Osteoblast (primary cell): ENCODE data around the gene C17orf75. TPM values are rescaled to one million over a fixed set of nuclear protein-coding genes. Genes with fewer than 3 reads are reported as not detected.

Source experiments
- DNase-seq: peaks from one replicate; pipeline ENCODE4 v3.0.0; 2011; ENCODE audit warnings: low spot score, mixed read lengths; ENCODE audit not compliant: insufficient read length; ENCODE audit errors: missing footprints
- H2AFZ ChIP-seq: 2 replicates; pipeline ENCODE4 v1.6.0; 2011; ENCODE audit warnings: mild to moderate bottlenecking, low read length
- H3K27ac ChIP-seq: 2 replicates; pipeline ENCODE4 v1.5.1; 2011; ENCODE audit warnings: mild to moderate bottlenecking, low read depth, low read length, moderate library complexity
- H3K27me3 ChIP-seq: 2 replicates; pipeline ENCODE4 v1.6.0; 2012; ENCODE audit warnings: mild to moderate bottlenecking, control low read depth, inconsistent platforms, low read length, moderate library complexity; ENCODE audit not compliant: insufficient read depth
- H3K36me3 ChIP-seq: 2 replicates; pipeline ENCODE4 v1.5.1; 2011; ENCODE audit warnings: mild to moderate bottlenecking, low read length, control low read depth, moderate library complexity; ENCODE audit not compliant: insufficient read depth
- H3K4me1 ChIP-seq: 2 replicates; pipeline ENCODE4 v1.5.1; 2011; ENCODE audit warnings: mild to moderate bottlenecking, low read length, control low read depth, moderate library complexity; ENCODE audit not compliant: insufficient read depth
- H3K4me2 ChIP-seq: 2 replicates; pipeline ENCODE4 v1.6.0; 2011; ENCODE audit warnings: mild to moderate bottlenecking, low read length; ENCODE audit not compliant: insufficient read depth
- H3K4me3 ChIP-seq: fragments of 200-600 bp; sonication (generic); 3 replicates; pipeline ENCODE4 v1.5.1; 2012; ENCODE audit warnings: mild to moderate bottlenecking, low read length, inconsistent platforms; ENCODE audit not compliant: insufficient read depth
- H3K79me2 ChIP-seq: 2 replicates; pipeline ENCODE4 v1.6.0; 2012; ENCODE audit warnings: mild to moderate bottlenecking, low read length, control low read depth, inconsistent platforms; ENCODE audit not compliant: insufficient read depth
- H3K9me3 ChIP-seq: 2 replicates; pipeline ENCODE4 v1.5.1; 2011; ENCODE audit warnings: low read depth, low read length, control low read depth
- H4K20me1 ChIP-seq: 2 replicates; pipeline ENCODE4 v1.6.0; 2012; ENCODE audit warnings: mild to moderate bottlenecking, low read length, control low read depth; ENCODE audit not compliant: insufficient read depth
- CTCF ChIP-seq: IDR thresholded peaks from 2 replicates; pipeline ENCODE4 v1.5.1; 2011; ENCODE audit warnings: mild to moderate bottlenecking, low read depth, low read length, moderate library complexity; ENCODE audit errors: extremely low read depth
- total RNA-seq: library from RNA; depleted of rRNA; stranded (reverse); fragments of >200 nt; gene quantifications from 2 replicates; pipeline ENCODE4 v1.2.3, GENCODE V29; 2012

Gene C17orf75
- total RNA-seq, 1 donor = 15.9 TPM

GRCh38 chr17:32298721-32299579 is 43.0 kb downstream of the C17orf75 start:
- Histone ChIP-seq H3K36me3 (no peaks in the 10 kb centered on the region), H3K4me3 (no peak overlapping the region), H3K79me2 (no peaks in the 10 kb centered on the region), H3K4me1 (no peaks in the 10 kb centered on the region), H3K27ac (no peak overlapping the region), H4K20me1 (no peaks in the 10 kb centered on the region), H2AFZ (no peak overlapping the region), H3K9me3 (no peaks in the 10 kb centered on the region), H3K27me3 (peaks cover 5% of the 10 kb centered on the region), H3K4me2 (no peak overlapping the region)
- TF ChIP-seq CTCF = no peak
- peak; percentile 78 for DNase-seq

GRCh38 chr17:32298298-32298697 is 43.7 kb downstream of the C17orf75 start:
- Histone ChIP-seq H2AFZ (no peak overlapping the region), H3K36me3 (no peaks in the 10 kb centered on the region), H4K20me1 (no peaks in the 10 kb centered on the region), H3K27ac (no peak overlapping the region), H3K4me1 (no peaks in the 10 kb centered on the region), H3K4me3 (no peak overlapping the region), H3K79me2 (no peaks in the 10 kb centered on the region), H3K9me3 (no peaks in the 10 kb centered on the region), H3K27me3 (peaks cover 5% of the 10 kb centered on the region), H3K4me2 (no peak overlapping the region)
- TF ChIP-seq CTCF = no peak
- peak; percentile 54 for DNase-seq

- no peaks in the 10 kb centered on the region for H3K79me2 ChIP-seq
- DNase-seq = peak; percentile 69
- no peak for TF ChIP-seq CTCF
- H3K36me3 ChIP-seq = no peaks in the 10 kb centered on the region
- no peak overlapping the region for H3K27ac ChIP-seq
- H3K4me3 ChIP-seq = no peak overlapping the region
- no peaks in the 10 kb centered on the region for H3K4me1 ChIP-seq
- peaks cover 5% of the 10 kb centered on the region for H3K27me3 ChIP-seq
- no peak overlapping the region for H3K4me2 ChIP-seq
- H4K20me1 ChIP-seq = no peaks in the 10 kb centered on the region
- no peaks in the 10 kb centered on the region for H3K9me3 ChIP-seq
- no peak overlapping the region for H2AFZ ChIP-seq
Observed at GRCh38 chr17:32297860-32298259, 44.1 kb downstream of the C17orf75 start.

- H3K4me3 ChIP-seq = no peak overlapping the region
- no peaks in the 10 kb centered on the region for H3K9me3 ChIP-seq
- peaks cover 5% of the 10 kb centered on the region for H3K27me3 ChIP-seq
- no peak for DNase-seq
- H3K36me3 ChIP-seq = no peaks in the 10 kb centered on the region
- no peak overlapping the region for H2AFZ ChIP-seq
- no peaks in the 10 kb centered on the region for H3K79me2 ChIP-seq
- H3K4me2 ChIP-seq = no peak overlapping the region
- no peak overlapping the region for H3K27ac ChIP-seq
- H4K20me1 ChIP-seq = no peaks in the 10 kb centered on the region
- no peak for TF ChIP-seq CTCF
- H3K4me1 ChIP-seq = no peaks in the 10 kb centered on the region
Observed at GRCh38 chr17:32297424-32297823, 44.5 kb downstream of the C17orf75 start.
